Embryonic facial prominence (tissue), 1 donor: Measurements from ENCODE around the gene CHCT1.
"Not testable (repeated sequence)": the region's sequence is repeated elsewhere in the genome, so short reads cannot be mapped to it uniquely, and the experiment has no call there.

ENCODE experiments used
- DNase-seq: peaks from one replicate; pipeline ENCODE4 v3.0.0-alpha.2; 2016; ENCODE audit errors: extremely low spot score

Gene CHCT1

GRCh38 chr17:60422162-60422665 lies at the start of gene CHCT1:
Gene CHCT1, plus strand, starts transcription at chr17:60422489. Its CDS starts 104 bp downstream, at chr17:60422593.
- DNase-seq: no peak

- no peak for DNase-seq
Observed at GRCh38 chr17:60372790-60373483, 49.4 kb upstream of the CHCT1 start.

GRCh38 chr17:60378187-60378586 lies 44.1 kb upstream of the CHCT1 start:
- DNase-seq: not testable (repeated sequence)

- not testable (repeated sequence) for DNase-seq
Observed at GRCh38 chr17:60379461-60379860, 42.8 kb upstream of the CHCT1 start.

GRCh38 chr17:60381958-60382357 lies 40.3 kb upstream of the CHCT1 start:
- DNase-seq: no peak

- DNase-seq: no peak
Observed at GRCh38 chr17:60383379-60383778, 38.9 kb upstream of the CHCT1 start.

GRCh38 chr17:60384921-60385320 lies 37.4 kb upstream of the CHCT1 start:
- DNase-seq: not testable (repeated sequence)

- DNase-seq: no peak
Observed at GRCh38 chr17:60386147-60387058, 35.9 kb upstream of the CHCT1 start.

- DNase-seq: no peak
Observed at GRCh38 chr17:60387666-60388065, 34.6 kb upstream of the CHCT1 start.

GRCh38 chr17:60388742-60389141 lies 33.5 kb upstream of the CHCT1 start:
- no peak for DNase-seq

- no peak for DNase-seq
Observed at GRCh38 chr17:60390186-60390585, 32.1 kb upstream of the CHCT1 start.

GRCh38 chr17:60390925-60391470 lies 31.3 kb upstream of the CHCT1 start:
- no peak for DNase-seq

- DNase-seq: peak; percentile 36
Observed at GRCh38 chr17:60391471-60392041, 30.7 kb upstream of the CHCT1 start.

- peak; percentile 96 for DNase-seq
Observed at GRCh38 chr17:60392042-60392844, 30.0 kb upstream of the CHCT1 start, which contains the start of gene USP32. Gene USP32, minus strand, starts transcription at chr17:60392133. Its CDS starts 194 bp downstream, at chr17:60391939.

- no peak for DNase-seq
Observed at GRCh38 chr17:60392845-60393702, 29.2 kb upstream of the CHCT1 start.

- no peak for DNase-seq
Observed at GRCh38 chr17:60393840-60394723, 28.2 kb upstream of the CHCT1 start.

GRCh38 chr17:60395508-60396065 lies 26.7 kb upstream of the CHCT1 start:
- no peak for DNase-seq

GRCh38 chr17:60396412-60396811 lies 25.9 kb upstream of the CHCT1 start:
- DNase-seq: no peak
